HCT116 (cell line): Measurements from ENCODE around the gene SEC61A2. TPM values are rescaled to one million over a fixed set of nuclear protein-coding genes. Genes with fewer than 3 reads are reported as not detected.

ENCODE experiments used
- ATAC-seq: fragments of 200-7000 bp; cut with Tn5 transposase; 2 replicates; pipeline ENCODE4 v1.9.1; 2020; ENCODE audit warnings: mild to moderate bottlenecking, moderate library complexity
- BruUV-seq: library from RNA; stranded (reverse); fragments of 400-500 nt; replicated peaks from 2 replicates; lab custom pipeline; 2021; lab: Mats Ljungman, UMichigan
- CTCF ChIA-PET: fragments of 300-600 bp; sonication (Branson Sonifier 250); formaldehyde crosslinking; loops from one replicate; lab custom pipeline; 2021; ENCODE audit warnings: antibody characterized with exemption; lab: Charles Lee
- POLR2A ChIA-PET: fragments of 300-600, 350-600 bp; sonication (Branson Sonifier 250); formaldehyde crosslinking; loops from one replicate; lab custom pipeline; 2021; ENCODE audit warnings: antibody characterized with exemption; lab: Charles Lee
- RAD21 ChIA-PET, 2 experiments: fragments of 300-600 bp; sonication (Branson Sonifier 250); formaldehyde crosslinking; loops; one replicate each; lab custom pipeline; 2023; ENCODE audit warnings: low total read pairs in 2 of 2; ENCODE audit not compliant: uncharacterized antibody in 2 of 2, unreplicated experiment in 2 of 2, low non-redundant PET in 1 of 2; lab: Charles Lee
- DNase-seq: peaks from one replicate; pipeline ENCODE4 v3.0.0-alpha.2; 2010; ENCODE audit warnings: low read depth, low spot score
- H2AFZ ChIP-seq: fragments of 200-600 bp; shearing (Covaris generic), sonication (generic); 2 replicates; pipeline ENCODE4 v1.6.1; 2017; ENCODE audit warnings: low read depth, mixed run types, mixed read lengths, antibody characterized with exemption, low read length; ENCODE audit not compliant: poor library complexity, severe bottlenecking
- H3K27ac ChIP-seq: 2 replicates; pipeline ENCODE4 v1.5.1; 2012; ENCODE audit warnings: low read depth, low read length
- H3K27me3 ChIP-seq: fragments of 200-600 bp; sonication (generic); 2 replicates; pipeline ENCODE4 v1.6.1; 2016; ENCODE audit warnings: mixed run types, low read length, mixed read lengths; ENCODE audit not compliant: insufficient read depth
- H3K36me3 ChIP-seq, 2 experiments: fragments of 200-500 bp in 1 of 2; fragments of 200-600 bp in 1 of 2; sonication (Bioruptor generic) in 1 of 2; sonication (generic) in 1 of 2; 2 replicates each; pipeline versions ENCODE4 v1.5.1 to v1.6.1; 2014 to 2016; ENCODE audit warnings: low read length in 2 of 2, inconsistent platforms in 1 of 2, mixed read lengths in 1 of 2, mixed run types in 1 of 2; ENCODE audit not compliant: insufficient read depth in 2 of 2, control insufficient read depth in 1 of 2
- H3K4me1 ChIP-seq, 2 experiments: fragments of 200-600 bp in 1 of 2; sonication (generic) in 1 of 2; 2 replicates each; pipeline versions ENCODE4 v1.5.1 to v1.6.1; 2012 to 2017; ENCODE audit warnings: low read length in 2 of 2, inconsistent platforms in 1 of 2, mild to moderate bottlenecking in 1 of 2, mixed read lengths in 1 of 2, mixed run types in 1 of 2, moderate library complexity in 1 of 2; ENCODE audit not compliant: insufficient read depth in 2 of 2, control insufficient read depth in 1 of 2
- H3K4me2 ChIP-seq: fragments of 200-600 bp; sonication (generic); 2 replicates; pipeline ENCODE4 v1.6.1; 2017; ENCODE audit warnings: mixed run types, low read length, mixed read lengths
- H3K4me3 ChIP-seq, 2 experiments: fragments of 200-600 bp in 1 of 2; sonication (generic) in 1 of 2; replicated peaks in 1 of 2; 2 replicates each; pipeline ENCODE4 v1.5.1; 2011 to 2016; ENCODE audit warnings: low read length in 2 of 2, control low read depth in 1 of 2, low read depth in 1 of 2, mild to moderate bottlenecking in 1 of 2, mixed read lengths in 1 of 2, mixed run types in 1 of 2
- H3K79me2 ChIP-seq: fragments of 200-600 bp; sonication (generic); 2 replicates; pipeline ENCODE4 v1.6.1; 2017; ENCODE audit warnings: mild to moderate bottlenecking, mixed run types, low read length, moderate library complexity, mixed read lengths; ENCODE audit not compliant: insufficient read depth
- H3K9ac ChIP-seq: fragments of 200-600 bp; sonication (generic); 2 replicates; pipeline ENCODE4 v1.6.1; 2016; ENCODE audit warnings: low read length, mixed read lengths
- H3K9me2 ChIP-seq: fragments of 200-600 bp; sonication (generic), shearing (Covaris generic); 2 replicates; pipeline ENCODE4 v1.6.1; 2017; ENCODE audit warnings: mixed run types, mild to moderate bottlenecking, moderate library complexity; ENCODE audit not compliant: insufficient read depth
- H3K9me3 ChIP-seq, 2 experiments: fragments of 200-500 bp in 1 of 2; fragments of 200-600 bp in 1 of 2; sonication (Bioruptor generic) in 1 of 2; sonication (generic) in 1 of 2; 2 replicates each; pipeline ENCODE4 v1.6.1; 2014 to 2017; ENCODE audit warnings: low read length in 2 of 2, mixed read lengths in 2 of 2, inconsistent platforms in 1 of 2, low read depth in 1 of 2, mild to moderate bottlenecking in 1 of 2, mixed run types in 1 of 2, moderate library complexity in 1 of 2; ENCODE audit not compliant: control insufficient read depth in 1 of 2, insufficient read depth in 1 of 2
- H4K20me1 ChIP-seq: fragments of 200-600 bp; sonication (generic), shearing (Covaris generic); 2 replicates; pipeline ENCODE4 v1.6.1; 2017; ENCODE audit warnings: mixed run types, mild to moderate bottlenecking, moderate library complexity; ENCODE audit not compliant: insufficient read depth
- ELF1 ChIP-seq: IDR thresholded peaks from 2 replicates; pipeline ENCODE4 v1.6.1; 2012; ENCODE audit warnings: low read depth, borderline replicate concordance
- JUND ChIP-seq: IDR thresholded peaks from 2 replicates; pipeline ENCODE4 v1.6.1; 2012
- POLR2A ChIP-seq: IDR thresholded peaks from 2 replicates; pipeline ENCODE4 v1.7.0; 2011; ENCODE audit warnings: borderline replicate concordance; ENCODE audit not compliant: insufficient read depth, insufficient read length; ENCODE audit errors: extremely low read depth
- RAD21 ChIP-seq: IDR thresholded peaks from 2 replicates; pipeline ENCODE4 v1.6.1; 2012; ENCODE audit warnings: low read depth, mild to moderate bottlenecking
- SIN3A ChIP-seq: IDR thresholded peaks from 2 replicates; pipeline ENCODE4 v1.6.1; 2012; ENCODE audit warnings: low read depth
- ZFX ChIP-seq: fragments of 450-650 bp; IDR thresholded peaks from 2 replicates; pipeline ENCODE4 v1.6.1; 2017
- intact Hi-C: fragments of 100-400 bp; cut with micrococcal nuclease; formaldehyde crosslinking; loops from 2 replicates; pipeline ENCODE4 v1.10.0; 2022
- total RNA-seq: library from RNA; stranded (reverse); gene quantifications from one replicate; pipeline ENCODE4 v1.2.1, GENCODE V29; 2021; ENCODE audit not compliant: unreplicated experiment
- TF ChIP-seq, protein P1 (sequence below): IDR thresholded peaks from 2 replicates; pipeline ENCODE4 v1.6.1; 2012

SEC61A2 gene
- total RNA-seq, 1 experiment from 2014 or later: 10.0 TPM

GRCh38 chr10:12156367-12157123 is 27.1 kb downstream of the SEC61A2 start:
- Histone ChIP-seq H3K9me3 (no peaks in the 10 kb centered on the region), H3K79me2 (no peaks in the 10 kb centered on the region), H3K4me3 (no peak overlapping the region), H4K20me1 (no peaks in the 10 kb centered on the region), H3K4me1 (no peaks in the 10 kb centered on the region), H3K36me3 (peaks cover 0 to 5% of the 10 kb centered on the region in 2 experiments; a peak in 1 of 4 replicates), H3K9ac (no peak overlapping the region), H2AFZ (no peak overlapping the region), H3K4me2 (no peak overlapping the region), H3K27ac (no peak overlapping the region), H3K27me3 (no peaks in the 10 kb centered on the region), H3K9me2 (no peaks in the 10 kb centered on the region)
- ATAC-seq (no peak), DNase-seq (no peak)
- ChIA-PET POLR2A (no interaction called here), RAD21 (no interaction called here), CTCF (no interaction called here)
- BruUV-seq: no TSS peak
- intact Hi-C loops: no loop called here
- TF ChIP-seq JUND (no peak), ELF1 (no peak), POLR2A (no peak), SIN3A (no peak), ZFX (no peak)
- TF ChIP-seq, protein P1, sequence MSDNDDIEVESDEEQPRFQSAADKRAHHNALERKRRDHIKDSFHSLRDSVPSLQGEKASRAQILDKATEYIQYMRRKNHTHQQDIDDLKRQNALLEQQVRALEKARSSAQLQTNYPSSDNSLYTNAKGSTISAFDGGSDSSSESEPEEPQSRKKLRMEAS: no peak

- Histone ChIP-seq H3K4me3 (no peak overlapping the region), H3K9ac (no peak overlapping the region), H3K36me3 (peaks cover 6 to 11% of the 10 kb centered on the region in 2 experiments; a peak in 3 of 4 replicates), H4K20me1 (no peaks in the 10 kb centered on the region), H3K4me2 (no peak overlapping the region), H3K27me3 (no peaks in the 10 kb centered on the region), H3K27ac (no peak overlapping the region), H3K79me2 (no peaks in the 10 kb centered on the region), H3K4me1 (no peaks in the 10 kb centered on the region), H3K9me2 (no peaks in the 10 kb centered on the region), H2AFZ (no peak overlapping the region), H3K9me3 (no peaks in the 10 kb centered on the region)
- RAD21 ChIA-PET: no interaction called here
- intact Hi-C loops: no loop called here
- BruUV-seq: no TSS peak
- POLR2A ChIA-PET: no interaction called here
- DNase-seq: no peak
- CTCF ChIA-PET: no interaction called here
- no peak for ATAC-seq
- no peak for TF ChIP-seq RAD21
Measured at GRCh38 chr10:12158111-12158510, 28.6 kb downstream of the SEC61A2 start.
